HepG2 (cell line): ENCODE results near the gene ADPRHL1. TPM values are rescaled to one million over a fixed set of nuclear protein-coding genes. Genes with fewer than 3 reads are reported as not detected.
A peak's percentile ranks its signal among the peaks of the same experiment; 100 is the strongest.

ENCODE experiments used
- CCDC6 ChIP-seq: sonication (generic); formaldehyde crosslinking; IDR thresholded peaks from 2 replicates; pipeline ENCODE4 v1.8.1; 2022; ENCODE audit warnings: mild to moderate bottlenecking, missing genetic modification reagents, moderate library complexity
- CREM ChIP-seq, 2 experiments: sonication (generic) in 1 of 2; formaldehyde crosslinking in 1 of 2; IDR thresholded peaks; 2 replicates each; pipeline versions ENCODE4 v1.4.0 to v1.6.1; 2016 to 2020; ENCODE audit warnings: antibody characterized with exemption in 1 of 2, mild to moderate bottlenecking in 1 of 2, missing genetic modification reagents in 1 of 2
- DNMT1 ChIP-seq: sonication (generic); formaldehyde crosslinking; IDR thresholded peaks from 2 replicates; pipeline ENCODE4 v1.5.1; 2020; ENCODE audit warnings: mild to moderate bottlenecking, missing genetic modification reagents
- DPF2 ChIP-seq: sonication (generic); formaldehyde crosslinking; IDR thresholded peaks from 2 replicates; pipeline ENCODE4 v1.4.0; 2020; ENCODE audit warnings: mild to moderate bottlenecking, low read depth, missing genetic modification reagents, borderline replicate concordance
- GATAD2A ChIP-seq: IDR thresholded peaks from 2 replicates; pipeline ENCODE4 v1.6.1; 2016
- HES4 ChIP-seq: sonication (generic); formaldehyde crosslinking; IDR thresholded peaks from 2 replicates; pipeline ENCODE4 v1.9.0; 2021; ENCODE audit warnings: mild to moderate bottlenecking, missing genetic modification reagents, borderline replicate concordance
- HOXA3 ChIP-seq: sonication (generic); formaldehyde crosslinking; IDR thresholded peaks from 2 replicates; pipeline ENCODE4 v1.5.0; 2020; ENCODE audit warnings: missing genetic modification reagents
- MXD4 ChIP-seq: IDR thresholded peaks from 2 replicates; pipeline ENCODE4 v1.6.1; 2016; ENCODE audit warnings: mild to moderate bottlenecking, missing biosample characterization, missing genetic modification reagents
- POLR2G ChIP-seq: fragments of 200-400 bp; formaldehyde crosslinking; IDR thresholded peaks from 2 replicates; pipeline ENCODE4 v1.6.1; 2018; ENCODE audit warnings: mild to moderate bottlenecking, low read depth, low read length, moderate library complexity
- PTBP1 ChIP-seq: fragments of 200-400 bp; formaldehyde crosslinking; IDR thresholded peaks from 2 replicates; pipeline ENCODE4 v1.6.1; 2018; ENCODE audit warnings: low read length, low read depth; ENCODE audit not compliant: poor library complexity, severe bottlenecking
- SALL1 ChIP-seq: sonication (generic); formaldehyde crosslinking; IDR thresholded peaks from 2 replicates; pipeline ENCODE4 v1.8.0; 2022; ENCODE audit warnings: mild to moderate bottlenecking, missing genetic modification reagents
- ZNF30 ChIP-seq: sonication (generic); formaldehyde crosslinking; IDR thresholded peaks from 2 replicates; pipeline ENCODE4 v1.5.0; 2020; ENCODE audit warnings: mild to moderate bottlenecking, missing genetic modification reagents
- ZNF343 ChIP-seq: sonication (generic); formaldehyde crosslinking; IDR thresholded peaks from 2 replicates; pipeline ENCODE4 v1.4.0; 2020; ENCODE audit warnings: mild to moderate bottlenecking, missing genetic modification reagents
- ZNF547 ChIP-seq: sonication (generic); formaldehyde crosslinking; IDR thresholded peaks from 2 replicates; pipeline ENCODE4 v1.5.1; 2020; ENCODE audit warnings: mild to moderate bottlenecking, missing genetic modification reagents
- ZNF556 ChIP-seq: sonication (generic); formaldehyde crosslinking; IDR thresholded peaks from 2 replicates; pipeline ENCODE4 v1.4.0; 2020; ENCODE audit warnings: mild to moderate bottlenecking, missing genetic modification reagents, borderline replicate concordance
- ZNF766 ChIP-seq: sonication (generic); formaldehyde crosslinking; IDR thresholded peaks from 2 replicates; pipeline ENCODE4 v1.5.0; 2020; ENCODE audit warnings: missing genetic modification reagents, borderline replicate concordance
- ZNF781 ChIP-seq: sonication (generic); formaldehyde crosslinking; IDR thresholded peaks from 2 replicates; pipeline ENCODE4 v1.5.1; 2020; ENCODE audit warnings: borderline replicate concordance, mild to moderate bottlenecking, missing genetic modification reagents; ENCODE audit errors: not compliant biosample characterization
- polyA plus RNA-seq, 8 experiments: library from polyadenylated mRNA; depleted of rRNA in 3 of 8; stranded (reverse) in 7 of 8; unstranded in 1 of 8; fragments of >200 nt; fragmentation: Illumina TruSeq in 4 of 8; extraction: Trizol in 4 of 8; gene quantifications; 2 replicates each; pipeline versions ENCODE4 v1.2.1 to v1.2.3, GENCODE V29; 2011 to 2016; ENCODE audit warnings: low read depth in 4 of 8, missing spikeins in 1 of 8, mixed read lengths in 1 of 8; ENCODE audit not compliant: insufficient read depth in 1 of 8
- total RNA-seq, 5 experiments: library from RNA; depleted of rRNA; stranded (reverse); fragments of >200 nt; fragmentation: Illumina TruSeq; extraction: Trizol; gene quantifications; 2 replicates each; pipeline ENCODE4 v1.2.3, GENCODE V29; 2016; ENCODE audit warnings: low read depth in 1 of 5
- TF ChIP-seq, protein P1 (sequence below): sonication (generic); formaldehyde crosslinking; IDR thresholded peaks from 2 replicates; pipeline ENCODE4 v1.5.1; 2020; ENCODE audit warnings: missing genetic modification reagents, mild to moderate bottlenecking, borderline replicate concordance
- TF ChIP-seq, protein P2 (sequence below): sonication (generic); formaldehyde crosslinking; IDR thresholded peaks from 2 replicates; pipeline ENCODE4 v1.4.0; 2020; ENCODE audit warnings: mild to moderate bottlenecking, low read depth, missing genetic modification reagents
- TF ChIP-seq, protein P3 (sequence below), 2 experiments: fragments of 450-650 bp in 1 of 2; sonication (generic) in 1 of 2; formaldehyde crosslinking; IDR thresholded peaks; 2 replicates each; pipeline versions ENCODE4 v1.5.0 to v1.8.0; 2020 to 2022; ENCODE audit warnings: mild to moderate bottlenecking in 1 of 2, missing genetic modification reagents in 1 of 2
- TF ChIP-seq, protein P4 (sequence below): sonication (generic); formaldehyde crosslinking; IDR thresholded peaks from 2 replicates; pipeline ENCODE4 v1.8.0; 2022; ENCODE audit warnings: missing genetic modification reagents, mild to moderate bottlenecking, inconsistent platforms, borderline replicate concordance

ADPRHL1 gene
- total and polyA plus RNA-seq, 2 of the 13 experiments (the other 11 are each of a cell fraction or from before 2014, with no cell fraction given): 0.34 to 0.40 TPM

DNA sequence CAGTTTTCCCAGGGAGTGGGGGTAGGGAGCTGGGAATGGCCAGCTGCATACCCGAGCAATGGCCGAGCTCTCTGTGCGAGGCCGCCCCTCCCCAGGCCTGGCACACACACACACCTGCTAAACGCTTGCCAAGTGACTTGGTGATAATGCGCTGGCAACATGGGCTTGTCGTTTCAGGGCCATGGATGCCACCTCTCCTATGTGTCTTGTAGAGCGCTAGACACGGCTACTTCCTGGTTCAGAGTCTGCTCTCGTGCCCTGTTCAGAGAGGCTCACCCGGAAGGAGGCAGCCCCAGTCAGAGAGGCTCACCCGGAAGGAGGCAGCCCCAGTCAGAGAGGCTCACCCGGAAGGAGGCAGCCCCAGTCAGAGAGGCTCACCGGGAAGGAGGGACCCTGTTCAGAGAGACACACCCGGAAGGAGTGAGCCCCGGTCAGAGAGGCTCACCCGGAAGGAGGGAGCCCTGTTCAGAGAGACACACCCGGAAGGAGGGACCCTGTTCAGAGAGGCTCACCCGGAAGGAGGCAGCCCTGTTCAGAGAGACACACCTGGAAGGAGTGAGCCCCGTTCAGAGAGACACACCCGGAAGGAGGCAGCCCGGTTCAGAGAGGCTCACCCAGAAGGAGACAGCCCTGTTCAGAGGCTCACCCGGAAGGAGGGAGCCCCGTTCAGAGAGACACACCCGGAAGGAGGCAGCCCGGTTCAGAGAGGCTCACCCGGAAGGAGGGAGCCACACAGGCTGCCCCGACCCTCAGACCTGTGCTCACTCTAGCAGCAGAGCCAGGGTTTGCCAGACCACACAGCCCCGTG, 4.2 kb downstream of the ADPRHL1 start (continued):
- TF ChIP-seq, protein P1, sequence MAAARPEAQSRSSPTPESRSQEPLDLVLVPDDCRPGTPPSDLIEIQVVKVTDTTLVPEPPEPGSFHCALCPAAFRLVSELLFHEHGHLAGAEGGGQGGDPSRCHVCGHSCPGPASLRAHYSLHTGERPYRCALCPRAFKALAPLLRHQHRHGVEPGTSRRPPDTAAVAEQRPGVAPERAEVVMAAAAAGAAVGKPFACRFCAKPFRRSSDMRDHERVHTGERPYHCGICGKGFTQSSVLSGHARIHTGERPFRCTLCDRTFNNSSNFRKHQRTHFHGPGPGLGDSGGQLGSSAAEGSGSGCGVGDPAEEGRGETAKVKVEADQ (CRISPR knock-in tag): no peak
- peak; percentile 43 for TF ChIP-seq HOXA3 (CRISPR knock-in tag)
- TF ChIP-seq ZNF556 (CRISPR knock-in tag): peak; percentile 90
- no peak; the same call in 1 of the 2 replicates for TF ChIP-seq CCDC6 (CRISPR knock-in tag)
- peak; percentile 10; the same call in 1 of the 2 replicates for TF ChIP-seq MXD4
- peak; percentile 83 for TF ChIP-seq CREM (IDR thresholded peaks at IDR 0.05)
- TF ChIP-seq CREM (CRISPR knock-in tag; IDR thresholded peaks at IDR 0.05): no peak
- peak; percentile 89 for TF ChIP-seq POLR2G
- 0 out of 2 replicates have a peak, but pooled peaks have one; percentile 52 for TF ChIP-seq ZNF343
- 0 out of 2 replicates have a peak, but pooled peaks have one; percentile 74 for TF ChIP-seq DNMT1 (CRISPR knock-in tag)
- TF ChIP-seq DPF2 (CRISPR knock-in tag): no peak
- TF ChIP-seq, protein P2, sequence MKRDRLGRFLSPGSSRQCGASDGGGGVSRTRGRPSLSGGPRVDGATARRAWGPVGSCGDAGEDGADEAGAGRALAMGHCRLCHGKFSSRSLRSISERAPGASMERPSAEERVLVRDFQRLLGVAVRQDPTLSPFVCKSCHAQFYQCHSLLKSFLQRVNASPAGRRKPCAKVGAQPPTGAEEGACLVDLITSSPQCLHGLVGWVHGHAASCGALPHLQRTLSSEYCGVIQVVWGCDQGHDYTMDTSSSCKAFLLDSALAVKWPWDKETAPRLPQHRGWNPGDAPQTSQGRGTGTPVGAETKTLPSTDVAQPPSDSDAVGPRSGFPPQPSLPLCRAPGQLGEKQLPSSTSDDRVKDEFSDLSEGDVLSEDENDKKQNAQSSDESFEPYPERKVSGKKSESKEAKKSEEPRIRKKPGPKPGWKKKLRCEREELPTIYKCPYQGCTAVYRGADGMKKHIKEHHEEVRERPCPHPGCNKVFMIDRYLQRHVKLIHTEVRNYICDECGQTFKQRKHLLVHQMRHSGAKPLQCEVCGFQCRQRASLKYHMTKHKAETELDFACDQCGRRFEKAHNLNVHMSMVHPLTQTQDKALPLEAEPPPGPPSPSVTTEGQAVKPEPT (CRISPR knock-in tag): peak; percentile 53; the same call in 1 of the 2 replicates
- peak; percentile 29; the same call in 1 of the 2 replicates for TF ChIP-seq GATAD2A (CRISPR knock-in tag)
- peak; percentile 51 for TF ChIP-seq PTBP1
- TF ChIP-seq, protein P3, sequence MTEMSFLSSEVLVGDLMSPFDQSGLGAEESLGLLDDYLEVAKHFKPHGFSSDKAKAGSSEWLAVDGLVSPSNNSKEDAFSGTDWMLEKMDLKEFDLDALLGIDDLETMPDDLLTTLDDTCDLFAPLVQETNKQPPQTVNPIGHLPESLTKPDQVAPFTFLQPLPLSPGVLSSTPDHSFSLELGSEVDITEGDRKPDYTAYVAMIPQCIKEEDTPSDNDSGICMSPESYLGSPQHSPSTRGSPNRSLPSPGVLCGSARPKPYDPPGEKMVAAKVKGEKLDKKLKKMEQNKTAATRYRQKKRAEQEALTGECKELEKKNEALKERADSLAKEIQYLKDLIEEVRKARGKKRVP (CRISPR knock-in tag; IDR thresholded peaks at IDR 0.05): 0 out of 4 replicates have a peak, but pooled peaks of 1 of the 2 experiments have one; percentile 21
- peak; percentile 74 for TF ChIP-seq SALL1 (CRISPR knock-in tag)
- TF ChIP-seq, protein P4, sequence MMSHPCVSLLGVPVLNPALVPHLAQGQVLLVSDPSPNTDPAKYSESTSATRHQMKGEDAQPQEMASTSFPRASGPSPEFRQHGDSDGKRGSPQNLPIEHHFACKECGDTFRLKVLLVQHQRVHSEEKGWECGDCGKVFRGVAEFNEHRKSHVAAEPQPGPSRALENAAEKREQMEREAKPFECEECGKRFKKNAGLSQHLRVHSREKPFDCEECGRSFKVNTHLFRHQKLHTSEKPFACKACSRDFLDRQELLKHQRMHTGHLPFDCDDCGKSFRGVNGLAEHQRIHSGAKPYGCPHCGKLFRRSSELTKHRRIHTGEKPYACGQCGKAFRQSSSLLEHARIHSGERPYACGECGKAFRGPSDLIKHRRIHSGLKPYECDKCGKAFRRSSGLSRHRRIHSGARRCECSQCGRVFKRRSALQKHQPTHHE (CRISPR knock-in tag): peak; percentile 58; the same call in 1 of the 2 replicates
- TF ChIP-seq HES4 (CRISPR knock-in tag): no peak
- peak; percentile 77 for TF ChIP-seq ZNF781 (CRISPR knock-in tag)
- TF ChIP-seq ZNF547: 0 out of 2 replicates have a peak, but pooled peaks have one; percentile 31
- no peak for TF ChIP-seq ZNF766
- TF ChIP-seq ZNF30: no peak
